Naive B cell (primary cell): ENCODE results near the gene USP5. TPM values are rescaled to one million over a fixed set of nuclear protein-coding genes. Genes with fewer than 3 reads are reported as not detected.
A peak's percentile ranks its signal among the peaks of the same experiment; 100 is the strongest.

Experiments used
- ATAC-seq, 2 donors: fragments of 150-1000 bp; cut with Tn5 transposase; 2 replicates each; pipeline ENCODE4 v1.10.0; 2021; ENCODE audit warnings: low read depth in 2 of 2, mild to moderate bottlenecking in 2 of 2, moderate library complexity in 2 of 2
- DNase-seq: peaks from one replicate; pipeline ENCODE4 v3.0.0; 2022
- H3K27ac Mint-ChIP-seq, 6 donors: one replicate each; pipeline ENCODE4 v1.8.0; 2020 to 2022; ENCODE audit warnings: mild to moderate bottlenecking in 6 of 6, mixed read lengths in 6 of 6, moderate library complexity in 5 of 6, inconsistent platforms in 2 of 6
- H3K27me3 Mint-ChIP-seq, 3 donors: one replicate each; pipeline ENCODE4 v1.8.0; 2021 to 2022; ENCODE audit warnings: mixed read lengths in 3 of 3, mild to moderate bottlenecking in 1 of 3
- H3K36me3 Mint-ChIP-seq, 2 donors: one replicate each; pipeline ENCODE4 v1.8.0; 2020 to 2022; ENCODE audit warnings: mixed read lengths in 2 of 2, inconsistent platforms in 1 of 2, mild to moderate bottlenecking in 1 of 2
- H3K4me1 Mint-ChIP-seq, 3 donors: one replicate each; pipeline ENCODE4 v1.8.0; 2020 to 2022; ENCODE audit warnings: mixed read lengths in 3 of 3, inconsistent platforms in 1 of 3, mild to moderate bottlenecking in 1 of 3, moderate library complexity in 1 of 3
- H3K4me3 Mint-ChIP-seq, 8 donors: one replicate each; pipeline ENCODE4 v1.8.0; 2020 to 2022; ENCODE audit warnings: mild to moderate bottlenecking in 8 of 8, mixed read lengths in 8 of 8, moderate library complexity in 8 of 8, inconsistent platforms in 2 of 8
- H3K9me3 Mint-ChIP-seq, 7 donors: one replicate each; pipeline ENCODE4 v1.8.0; 2020 to 2022; ENCODE audit warnings: mixed read lengths in 7 of 7, mild to moderate bottlenecking in 5 of 7, inconsistent platforms in 2 of 7, moderate library complexity in 1 of 7
- polyA plus RNA-seq, 6 donors: library from polyadenylated mRNA; unstranded; fragments of 300-500 nt; fragmentation: Illumina TruSeq; gene quantifications; one replicate each; pipeline ENCODE4 v1.2.3, GENCODE V29; 2021; ENCODE audit warnings: low read depth in 6 of 6

The USP5 gene
- polyA plus RNA-seq, 6 donors from 2014 or later, result 28.5 to 45.1 (median 35.4) TPM

GRCh38 chr12:6828781-6829535 is 23.0 kb upstream of the USP5 start:
- Mint-ChIP-seq H3K4me3 (peak overlapping the region; percentile 75 to 94 (median 90)), H3K4me1 (peaks cover 20 to 34% (median 32%) of the 10 kb centered on the region in 3 donors), H3K9me3 (no peaks in the 10 kb centered on the region), H3K27ac (peak overlapping the region in 2 of 6 donors; percentile 52 to 79), H3K36me3 (peaks cover 0 to 21% of the 10 kb centered on the region in 2 donors), H3K27me3 (peaks cover 67 to 90% (median 83%) of the 10 kb centered on the region in 3 donors)
- peak; percentile 58 to 60 for ATAC-seq
- DNase-seq, result peak; percentile 23

- DNase-seq (no peak), ATAC-seq (no peak)
- Mint-ChIP-seq H3K27me3 (peaks cover 67 to 85% (median 83%) of the 10 kb centered on the region in 3 donors), H3K4me1 (peaks cover 20 to 34% (median 34%) of the 10 kb centered on the region in 3 donors), H3K9me3 (no peaks in the 10 kb centered on the region), H3K27ac (no peak overlapping the region), H3K4me3 (peak overlapping the region; percentile 75 to 94 (median 90)), H3K36me3 (peaks cover 0 to 21% of the 10 kb centered on the region in 2 donors)
Measured at GRCh38 chr12:6829536-6830220, 22.3 kb upstream of the USP5 start.

GRCh38 chr12:6830286-6830890 is 21.6 kb upstream of the USP5 start:
- H3K27me3 Mint-ChIP-seq, result peaks cover 60 to 82% (median 77%) of the 10 kb centered on the region in 3 donors
- H3K36me3 Mint-ChIP-seq, result peaks cover 0 to 15% of the 10 kb centered on the region in 2 donors
- no peaks in the 10 kb centered on the region for H3K9me3 Mint-ChIP-seq
- peaks cover 19 to 30% (median 27%) of the 10 kb centered on the region in 3 donors for H3K4me1 Mint-ChIP-seq
- ATAC-seq, result no peak
- no peak overlapping the region for H3K27ac Mint-ChIP-seq
- no peak for DNase-seq
- H3K4me3 Mint-ChIP-seq, result peak overlapping the region in 7 of 8 donors; percentile 13 to 90 (median 75)

DNA sequence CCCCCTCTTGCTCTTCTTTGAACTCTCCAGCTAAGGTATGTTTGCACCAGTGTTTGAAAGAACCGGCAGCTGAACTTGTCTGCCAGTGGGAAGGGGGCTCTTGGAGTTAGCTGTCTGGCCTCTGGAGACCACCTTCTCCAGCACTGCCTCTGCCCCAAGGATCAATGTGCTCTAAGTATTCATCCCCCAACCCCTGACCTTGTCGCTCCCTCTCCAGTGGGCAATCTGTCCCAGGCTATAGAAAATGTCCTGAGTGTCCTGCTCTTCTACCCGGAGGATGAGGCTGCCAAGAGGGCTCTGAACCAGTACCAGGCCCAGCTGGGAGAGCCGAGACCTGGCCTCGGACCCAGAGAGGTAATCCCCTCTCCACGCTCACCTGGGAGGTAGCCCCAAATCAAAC is 21.0 kb upstream of the USP5 start:
- Mint-ChIP-seq H3K4me3 (peak overlapping the region in 6 of 8 donors; percentile 2 to 80 (median 14)), H3K36me3 (peaks cover 0 to 13% of the 10 kb centered on the region in 2 donors), H3K4me1 (peaks cover 22 to 30% (median 27%) of the 10 kb centered on the region in 3 donors)

DNA sequence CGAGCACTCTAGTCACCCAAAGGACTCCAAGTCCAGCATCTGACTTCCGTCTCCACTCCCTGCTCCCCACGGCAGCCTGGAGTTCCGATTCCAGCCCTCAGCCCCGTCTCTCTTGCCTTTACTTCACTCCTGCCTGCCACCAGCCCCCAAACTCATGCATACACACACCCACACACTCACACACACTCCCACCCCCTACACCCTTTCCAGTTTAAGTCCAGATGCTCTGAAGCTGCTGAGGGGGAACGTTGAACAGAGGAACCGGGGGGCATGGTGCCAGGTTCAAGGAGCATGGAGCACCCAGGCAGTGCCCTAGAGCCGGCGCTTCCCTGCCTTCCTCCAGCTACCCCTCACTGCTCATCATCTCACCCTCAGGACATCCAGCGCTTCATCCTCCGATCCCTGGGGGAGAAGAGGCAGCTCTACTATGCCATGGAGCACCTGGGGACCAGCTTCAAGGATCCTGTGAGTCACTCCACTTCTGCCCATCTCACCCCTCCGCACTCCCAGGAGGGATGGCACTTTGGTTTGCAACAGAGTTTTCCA is 20.4 kb upstream of the USP5 start:
- Mint-ChIP-seq H3K9me3 (no peaks in the 10 kb centered on the region), H3K27ac (peak overlapping the region in 1 of 6 donors; percentile 54), H3K4me1 (peaks cover 25 to 30% (median 27%) of the 10 kb centered on the region in 3 donors), H3K36me3 (peaks cover 0 to 13% of the 10 kb centered on the region in 2 donors), H3K27me3 (peaks cover 53 to 71% (median 65%) of the 10 kb centered on the region in 3 donors), H3K4me3 (peak overlapping the region in 2 of 8 donors; percentile 11 to 75)
- DNase-seq (no peak), ATAC-seq (no peak)

More for the DNA sequence above, 21.0 kb upstream of the USP5 start:
- H3K9me3 Mint-ChIP-seq, result no peaks in the 10 kb centered on the region
- no peak for ATAC-seq
- peak overlapping the region in 1 of 6 donors; percentile 72 for H3K27ac Mint-ChIP-seq
- no peak for DNase-seq
- H3K27me3 Mint-ChIP-seq, result peaks cover 57 to 76% (median 70%) of the 10 kb centered on the region in 3 donors

DNA sequence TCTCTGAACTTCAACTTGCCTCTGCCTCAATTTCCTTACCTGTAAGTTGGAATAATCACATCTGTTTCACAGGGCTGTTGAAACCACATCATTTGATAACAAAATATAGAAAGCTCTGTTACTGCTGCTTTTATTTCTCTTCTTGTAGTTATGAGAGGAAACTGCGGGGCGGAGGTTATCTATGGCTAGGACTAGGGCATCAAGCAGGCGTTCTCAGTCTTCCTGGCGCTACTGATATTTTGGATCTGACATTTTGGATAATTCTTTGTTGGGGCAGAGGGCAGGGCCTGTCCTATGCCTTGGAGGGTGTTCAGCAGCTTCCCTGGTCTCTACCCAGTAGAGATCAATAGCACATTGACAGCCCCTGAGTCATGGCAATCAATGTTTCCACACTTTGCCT is 19.8 kb upstream of the USP5 start:
- Mint-ChIP-seq H3K9me3 (no peaks in the 10 kb centered on the region), H3K27ac (no peak overlapping the region), H3K4me1 (peaks cover 24 to 26% (median 24%) of the 10 kb centered on the region in 3 donors), H3K27me3 (peaks cover 49 to 69% (median 59%) of the 10 kb centered on the region in 3 donors), H3K36me3 (peaks cover 0 to 10% of the 10 kb centered on the region in 2 donors), H3K4me3 (no peak overlapping the region)
- no peak for DNase-seq
- ATAC-seq, result no peak

GRCh38 chr12:6833189-6833890 is 18.6 kb upstream of the USP5 start:
- H3K4me1 Mint-ChIP-seq, result peaks cover 15 to 16% (median 16%) of the 10 kb centered on the region in 3 donors
- no peak overlapping the region for H3K4me3 Mint-ChIP-seq
- no peaks in the 10 kb centered on the region for H3K36me3 Mint-ChIP-seq
- ATAC-seq (no peak), DNase-seq (no peak)
- no peaks in the 10 kb centered on the region for H3K9me3 Mint-ChIP-seq
- no peak overlapping the region for H3K27ac Mint-ChIP-seq
- peaks cover 40 to 59% (median 47%) of the 10 kb centered on the region in 3 donors for H3K27me3 Mint-ChIP-seq

- peaks cover 10 to 12% (median 11%) of the 10 kb centered on the region in 3 donors for H3K4me1 Mint-ChIP-seq
Measured at GRCh38 chr12:6834254-6834653, 17.7 kb upstream of the USP5 start.

GRCh38 chr12:6834873-6835272 is 17.1 kb upstream of the USP5 start:
- ATAC-seq (no peak), DNase-seq (no peak)
- H3K27me3 Mint-ChIP-seq, result peaks cover 31 to 47% (median 32%) of the 10 kb centered on the region in 3 donors
- no peaks in the 10 kb centered on the region for H3K36me3 Mint-ChIP-seq
- H3K9me3 Mint-ChIP-seq, result no peaks in the 10 kb centered on the region
- no peak overlapping the region for H3K4me3 Mint-ChIP-seq
- peaks cover 5 to 9% (median 7%) of the 10 kb centered on the region in 3 donors for H3K4me1 Mint-ChIP-seq
- H3K27ac Mint-ChIP-seq, result peak overlapping the region in 1 of 6 donors; percentile 24

More at GRCh38 chr12:6834254-6834653, 17.7 kb upstream of the USP5 start:
- Mint-ChIP-seq H3K27ac (peak overlapping the region in 1 of 6 donors; percentile 20), H3K27me3 (peaks cover 35 to 53% (median 39%) of the 10 kb centered on the region in 3 donors), H3K4me3 (no peak overlapping the region), H3K9me3 (no peaks in the 10 kb centered on the region), H3K36me3 (no peaks in the 10 kb centered on the region)
- DNase-seq, result no peak
- ATAC-seq, result no peak

- H3K4me3 Mint-ChIP-seq, result no peak overlapping the region
- H3K36me3 Mint-ChIP-seq, result no peaks in the 10 kb centered on the region
- no peaks in the 10 kb centered on the region for H3K9me3 Mint-ChIP-seq
Measured at GRCh38 chr12:6836851-6837250, 15.1 kb upstream of the USP5 start.

DNA sequence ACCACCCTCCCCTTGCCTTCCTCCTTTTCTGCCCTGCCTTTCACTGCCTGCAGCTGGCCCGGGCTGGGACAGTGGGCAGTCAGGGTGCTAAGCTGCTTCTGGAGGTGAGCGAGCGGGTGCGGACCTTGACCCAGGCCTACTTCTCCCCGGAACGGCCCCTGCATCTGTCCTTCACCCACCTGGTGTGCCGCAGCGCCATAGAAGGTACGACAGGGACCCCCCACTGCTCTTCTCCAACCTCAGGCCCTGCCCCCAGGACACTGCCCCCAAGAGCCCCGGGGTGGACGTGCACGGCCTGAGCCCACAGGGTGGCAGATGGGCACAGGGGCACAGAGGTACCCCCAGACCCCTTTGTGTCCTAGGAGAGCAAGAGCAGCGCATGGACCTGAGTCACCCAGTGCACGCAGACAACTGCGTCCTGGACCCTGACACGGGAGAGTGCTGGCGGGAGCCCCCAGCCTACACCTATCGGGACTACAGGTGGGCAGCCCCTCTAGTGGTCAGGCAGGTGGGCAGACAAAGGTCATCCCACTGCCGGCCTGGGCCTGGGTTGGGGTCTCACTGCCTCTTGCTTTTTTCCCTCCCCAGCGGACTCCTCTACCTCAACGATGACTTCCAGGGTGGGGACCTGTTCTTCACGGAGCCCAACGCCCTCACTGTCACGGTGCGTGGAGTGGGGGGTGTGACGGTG is 14.4 kb upstream of the USP5 start:
- no peaks in the 10 kb centered on the region for H3K36me3 Mint-ChIP-seq
- H3K27me3 Mint-ChIP-seq, result peaks cover 8 to 21% (median 15%) of the 10 kb centered on the region in 3 donors
- no peaks in the 10 kb centered on the region for H3K9me3 Mint-ChIP-seq
- no peak overlapping the region for H3K4me3 Mint-ChIP-seq
- DNase-seq, result no peak
- H3K4me1 Mint-ChIP-seq, result peaks cover 5 to 9% (median 7%) of the 10 kb centered on the region in 3 donors
- no peak overlapping the region for H3K27ac Mint-ChIP-seq
- ATAC-seq, result no peak

More at GRCh38 chr12:6836851-6837250, 15.1 kb upstream of the USP5 start:
- no peak overlapping the region for H3K27ac Mint-ChIP-seq
- peaks cover 5 to 9% (median 7%) of the 10 kb centered on the region in 3 donors for H3K4me1 Mint-ChIP-seq
- no peak for ATAC-seq
- H3K27me3 Mint-ChIP-seq, result peaks cover 13 to 27% (median 20%) of the 10 kb centered on the region in 3 donors
- DNase-seq, result no peak

DNA sequence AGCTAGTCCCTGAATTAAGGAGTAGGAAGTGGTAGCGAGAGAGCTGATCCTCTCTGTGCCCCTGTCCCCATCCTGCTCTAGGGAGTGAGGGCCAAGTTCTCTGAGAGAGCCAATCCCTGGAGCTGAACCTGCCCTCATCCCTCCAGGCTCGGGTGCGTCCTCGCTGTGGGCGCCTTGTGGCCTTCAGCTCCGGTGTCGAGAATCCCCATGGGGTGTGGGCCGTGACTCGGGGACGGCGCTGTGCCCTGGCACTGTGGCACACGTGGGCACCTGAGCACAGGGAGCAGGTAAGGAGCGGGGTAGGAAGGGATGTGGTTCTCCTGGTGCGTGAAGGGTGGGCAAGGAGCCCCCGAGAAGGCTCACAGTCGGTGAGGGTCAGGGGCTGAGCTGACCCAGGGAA is 13.1 kb upstream of the USP5 start:
- Mint-ChIP-seq H3K27ac (peak overlapping the region in 1 of 6 donors; percentile 33), H3K4me3 (no peak overlapping the region), H3K27me3 (peaks cover 8 to 18% (median 10%) of the 10 kb centered on the region in 3 donors), H3K4me1 (peaks cover 5 to 9% (median 7%) of the 10 kb centered on the region in 3 donors), H3K9me3 (no peaks in the 10 kb centered on the region), H3K36me3 (no peaks in the 10 kb centered on the region)
- ATAC-seq, result no peak
- DNase-seq, result no peak
